A549 (cell line): ENCODE measurements around the gene SLC66A2.

Source experiments
- CHD2 ChIP-seq: fragments of 150-350 bp; IDR thresholded peaks from 2 replicates; pipeline ENCODE4 v1.6.1; 2014; ENCODE audit warnings: low read length; ENCODE audit not compliant: partially characterized antibody
- EP300 ChIP-seq, 2 experiments: fragments of >200 bp; sonication (Bioruptor Twin); formaldehyde crosslinking; IDR thresholded peaks; 2 replicates in 1 of 2; 3 replicates in 1 of 2; pipeline ENCODE4 v1.6.1; 2016 to 2017
- HDAC2 ChIP-seq: fragments of 200-600 bp; sonication (generic); IDR thresholded peaks from 2 replicates; pipeline ENCODE4 v1.6.1; 2016
- POLR2A ChIP-seq: IDR thresholded peaks from 2 replicates; pipeline ENCODE4 v1.6.1; 2012; ENCODE audit warnings: mild to moderate bottlenecking, low read length
- RNF2 ChIP-seq: fragments of 200-600 bp; sonication (generic); IDR thresholded peaks from 2 replicates; pipeline ENCODE4 v1.6.1; 2016; ENCODE audit warnings: low read depth, mild to moderate bottlenecking, antibody characterized with exemption, moderate library complexity, borderline replicate concordance
- TF ChIP-seq, protein P1 (sequence below): fragments of >200 bp; sonication (Bioruptor Twin); formaldehyde crosslinking; IDR thresholded peaks from 3 replicates; pipeline ENCODE4 v1.5.1; 2016
- TF ChIP-seq, protein P2 (sequence below): IDR thresholded peaks from 2 replicates; pipeline ENCODE4 v1.6.1; 2012
- TF ChIP-seq, protein P3 (sequence below): fragments of 150-350 bp; IDR thresholded peaks from 2 replicates; pipeline ENCODE4 v1.6.1; 2014; ENCODE audit warnings: low read depth, mild to moderate bottlenecking, low read length
- TF ChIP-seq, protein P4 (sequence below): fragments of 450-650 bp; IDR thresholded peaks from 2 replicates; pipeline ENCODE4 v1.6.1; 2014; ENCODE audit warnings: antibody characterized with exemption
- TF ChIP-seq, protein P5 (sequence below): fragments of 250-450 bp; sonication (Bioruptor Pico); IDR thresholded peaks from 2 replicates; pipeline ENCODE4 v1.5.0; 2021; ENCODE audit warnings: mild to moderate bottlenecking, moderate library complexity, borderline replicate concordance
- TF ChIP-seq, protein P6 (sequence below): fragments of 200-600 bp; sonication (generic); IDR thresholded peaks from 2 replicates; pipeline ENCODE4 v1.6.1; 2016; ENCODE audit warnings: antibody characterized with exemption, mild to moderate bottlenecking, moderate library complexity

DNA sequence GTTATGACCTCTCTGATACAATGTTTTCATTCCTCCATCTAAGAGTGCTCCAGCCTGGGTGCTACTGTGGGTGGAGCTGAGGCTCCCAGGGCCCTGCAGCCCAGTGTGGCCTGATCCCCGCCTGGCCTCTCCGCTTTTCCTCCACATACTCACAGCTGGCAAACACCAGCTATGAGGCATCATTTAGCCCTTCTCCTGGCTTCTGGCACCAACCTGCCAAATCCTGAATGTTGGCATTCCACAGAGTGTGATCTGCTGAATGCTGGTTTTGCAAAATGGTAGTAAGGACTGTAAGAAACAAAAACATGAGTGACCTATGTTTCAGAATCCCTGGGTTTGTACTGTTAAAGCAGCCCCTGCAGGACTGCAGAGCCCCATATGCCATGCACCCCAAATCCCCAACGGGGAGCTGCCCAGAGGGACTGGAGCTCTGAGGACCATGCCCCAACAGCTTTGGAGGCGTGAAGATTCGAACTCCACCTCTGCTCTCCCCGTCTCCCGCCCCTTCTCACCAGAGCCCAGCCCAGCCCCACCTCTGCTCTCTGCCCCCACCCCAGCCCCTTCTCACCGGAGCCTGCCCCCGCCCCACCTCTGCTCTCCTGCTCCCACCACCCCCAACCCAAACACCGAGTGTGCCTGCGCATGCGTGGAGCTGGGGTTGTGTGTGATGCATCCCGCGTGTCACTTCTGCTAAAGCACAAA is 4.2 kb downstream of the SLC66A2 start:
- TF ChIP-seq CHD2 = no peak
- TF ChIP-seq, protein P1, sequence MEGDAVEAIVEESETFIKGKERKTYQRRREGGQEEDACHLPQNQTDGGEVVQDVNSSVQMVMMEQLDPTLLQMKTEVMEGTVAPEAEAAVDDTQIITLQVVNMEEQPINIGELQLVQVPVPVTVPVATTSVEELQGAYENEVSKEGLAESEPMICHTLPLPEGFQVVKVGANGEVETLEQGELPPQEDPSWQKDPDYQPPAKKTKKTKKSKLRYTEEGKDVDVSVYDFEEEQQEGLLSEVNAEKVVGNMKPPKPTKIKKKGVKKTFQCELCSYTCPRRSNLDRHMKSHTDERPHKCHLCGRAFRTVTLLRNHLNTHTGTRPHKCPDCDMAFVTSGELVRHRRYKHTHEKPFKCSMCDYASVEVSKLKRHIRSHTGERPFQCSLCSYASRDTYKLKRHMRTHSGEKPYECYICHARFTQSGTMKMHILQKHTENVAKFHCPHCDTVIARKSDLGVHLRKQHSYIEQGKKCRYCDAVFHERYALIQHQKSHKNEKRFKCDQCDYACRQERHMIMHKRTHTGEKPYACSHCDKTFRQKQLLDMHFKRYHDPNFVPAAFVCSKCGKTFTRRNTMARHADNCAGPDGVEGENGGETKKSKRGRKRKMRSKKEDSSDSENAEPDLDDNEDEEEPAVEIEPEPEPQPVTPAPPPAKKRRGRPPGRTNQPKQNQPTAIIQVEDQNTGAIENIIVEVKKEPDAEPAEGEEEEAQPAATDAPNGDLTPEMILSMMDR = no peak
- TF ChIP-seq, protein P2, sequence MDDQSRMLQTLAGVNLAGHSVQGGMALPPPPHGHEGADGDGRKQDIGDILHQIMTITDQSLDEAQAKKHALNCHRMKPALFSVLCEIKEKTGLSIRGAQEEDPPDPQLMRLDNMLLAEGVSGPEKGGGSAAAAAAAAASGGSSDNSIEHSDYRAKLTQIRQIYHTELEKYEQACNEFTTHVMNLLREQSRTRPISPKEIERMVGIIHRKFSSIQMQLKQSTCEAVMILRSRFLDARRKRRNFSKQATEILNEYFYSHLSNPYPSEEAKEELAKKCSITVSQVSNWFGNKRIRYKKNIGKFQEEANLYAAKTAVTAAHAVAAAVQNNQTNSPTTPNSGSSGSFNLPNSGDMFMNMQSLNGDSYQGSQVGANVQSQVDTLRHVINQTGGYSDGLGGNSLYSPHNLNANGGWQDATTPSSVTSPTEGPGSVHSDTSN = no peak
- TF ChIP-seq, protein P3, sequence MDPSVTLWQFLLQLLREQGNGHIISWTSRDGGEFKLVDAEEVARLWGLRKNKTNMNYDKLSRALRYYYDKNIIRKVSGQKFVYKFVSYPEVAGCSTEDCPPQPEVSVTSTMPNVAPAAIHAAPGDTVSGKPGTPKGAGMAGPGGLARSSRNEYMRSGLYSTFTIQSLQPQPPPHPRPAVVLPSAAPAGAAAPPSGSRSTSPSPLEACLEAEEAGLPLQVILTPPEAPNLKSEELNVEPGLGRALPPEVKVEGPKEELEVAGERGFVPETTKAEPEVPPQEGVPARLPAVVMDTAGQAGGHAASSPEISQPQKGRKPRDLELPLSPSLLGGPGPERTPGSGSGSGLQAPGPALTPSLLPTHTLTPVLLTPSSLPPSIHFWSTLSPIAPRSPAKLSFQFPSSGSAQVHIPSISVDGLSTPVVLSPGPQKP = no peak
- no peak for TF ChIP-seq HDAC2
- TF ChIP-seq, protein P4, sequence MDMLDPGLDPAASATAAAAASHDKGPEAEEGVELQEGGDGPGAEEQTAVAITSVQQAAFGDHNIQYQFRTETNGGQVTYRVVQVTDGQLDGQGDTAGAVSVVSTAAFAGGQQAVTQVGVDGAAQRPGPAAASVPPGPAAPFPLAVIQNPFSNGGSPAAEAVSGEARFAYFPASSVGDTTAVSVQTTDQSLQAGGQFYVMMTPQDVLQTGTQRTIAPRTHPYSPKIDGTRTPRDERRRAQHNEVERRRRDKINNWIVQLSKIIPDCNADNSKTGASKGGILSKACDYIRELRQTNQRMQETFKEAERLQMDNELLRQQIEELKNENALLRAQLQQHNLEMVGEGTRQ = no peak
- no peak for TF ChIP-seq POLR2A
- TF ChIP-seq RNF2 = no peak
- TF ChIP-seq, protein P5, sequence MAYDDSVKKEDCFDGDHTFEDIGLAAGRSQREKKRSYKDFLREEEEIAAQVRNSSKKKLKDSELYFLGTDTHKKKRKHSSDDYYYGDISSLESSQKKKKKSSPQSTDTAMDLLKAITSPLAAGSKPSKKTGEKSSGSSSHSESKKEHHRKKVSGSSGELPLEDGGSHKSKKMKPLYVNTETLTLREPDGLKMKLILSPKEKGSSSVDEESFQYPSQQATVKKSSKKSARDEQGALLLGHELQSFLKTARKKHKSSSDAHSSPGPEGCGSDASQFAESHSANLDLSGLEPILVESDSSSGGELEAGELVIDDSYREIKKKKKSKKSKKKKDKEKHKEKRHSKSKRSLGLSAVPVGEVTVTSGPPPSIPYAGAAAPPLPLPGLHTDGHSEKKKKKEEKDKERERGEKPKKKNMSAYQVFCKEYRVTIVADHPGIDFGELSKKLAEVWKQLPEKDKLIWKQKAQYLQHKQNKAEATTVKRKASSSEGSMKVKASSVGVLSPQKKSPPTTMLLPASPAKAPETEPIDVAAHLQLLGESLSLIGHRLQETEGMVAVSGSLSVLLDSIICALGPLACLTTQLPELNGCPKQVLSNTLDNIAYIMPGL (CRISPR knock-in tag) = no peak
- TF ChIP-seq, protein P6, sequence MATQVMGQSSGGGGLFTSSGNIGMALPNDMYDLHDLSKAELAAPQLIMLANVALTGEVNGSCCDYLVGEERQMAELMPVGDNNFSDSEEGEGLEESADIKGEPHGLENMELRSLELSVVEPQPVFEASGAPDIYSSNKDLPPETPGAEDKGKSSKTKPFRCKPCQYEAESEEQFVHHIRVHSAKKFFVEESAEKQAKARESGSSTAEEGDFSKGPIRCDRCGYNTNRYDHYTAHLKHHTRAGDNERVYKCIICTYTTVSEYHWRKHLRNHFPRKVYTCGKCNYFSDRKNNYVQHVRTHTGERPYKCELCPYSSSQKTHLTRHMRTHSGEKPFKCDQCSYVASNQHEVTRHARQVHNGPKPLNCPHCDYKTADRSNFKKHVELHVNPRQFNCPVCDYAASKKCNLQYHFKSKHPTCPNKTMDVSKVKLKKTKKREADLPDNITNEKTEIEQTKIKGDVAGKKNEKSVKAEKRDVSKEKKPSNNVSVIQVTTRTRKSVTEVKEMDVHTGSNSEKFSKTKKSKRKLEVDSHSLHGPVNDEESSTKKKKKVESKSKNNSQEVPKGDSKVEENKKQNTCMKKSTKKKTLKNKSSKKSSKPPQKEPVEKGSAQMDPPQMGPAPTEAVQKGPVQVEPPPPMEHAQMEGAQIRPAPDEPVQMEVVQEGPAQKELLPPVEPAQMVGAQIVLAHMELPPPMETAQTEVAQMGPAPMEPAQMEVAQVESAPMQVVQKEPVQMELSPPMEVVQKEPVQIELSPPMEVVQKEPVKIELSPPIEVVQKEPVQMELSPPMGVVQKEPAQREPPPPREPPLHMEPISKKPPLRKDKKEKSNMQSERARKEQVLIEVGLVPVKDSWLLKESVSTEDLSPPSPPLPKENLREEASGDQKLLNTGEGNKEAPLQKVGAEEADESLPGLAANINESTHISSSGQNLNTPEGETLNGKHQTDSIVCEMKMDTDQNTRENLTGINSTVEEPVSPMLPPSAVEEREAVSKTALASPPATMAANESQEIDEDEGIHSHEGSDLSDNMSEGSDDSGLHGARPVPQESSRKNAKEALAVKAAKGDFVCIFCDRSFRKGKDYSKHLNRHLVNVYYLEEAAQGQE = no peak
- TF ChIP-seq EP300 (IDR thresholded peaks at IDR 0.05) = no peak
